Fibroblast of villous mesenchyme (primary cell): ENCODE data around the gene SLC39A9. TPM values are rescaled to one million over a fixed set of nuclear protein-coding genes. Genes with fewer than 3 reads are reported as not detected.

Source experiments
- DNase-seq: peaks from one replicate; pipeline ENCODE4 v3.0.0-alpha.2; 2010; ENCODE audit warnings: low read depth
- H3K4me3 ChIP-seq: 2 replicates; pipeline ENCODE4 v1.5.1; 2011; ENCODE audit warnings: low read depth, mild to moderate bottlenecking, low read length
- total RNA-seq: library from RNA; depleted of rRNA; stranded (reverse); fragments of >200 nt; gene quantifications from 2 replicates; pipeline ENCODE4 v1.2.3, GENCODE V29; 2012
- TF ChIP-seq, protein P1 (sequence below): IDR thresholded peaks from 2 replicates; pipeline ENCODE4 v1.5.1; 2012; ENCODE audit warnings: low read depth, mild to moderate bottlenecking, low read length; ENCODE audit not compliant: insufficient read depth

SLC39A9 gene
- total RNA-seq, 1 donor = 159 TPM

DNA sequence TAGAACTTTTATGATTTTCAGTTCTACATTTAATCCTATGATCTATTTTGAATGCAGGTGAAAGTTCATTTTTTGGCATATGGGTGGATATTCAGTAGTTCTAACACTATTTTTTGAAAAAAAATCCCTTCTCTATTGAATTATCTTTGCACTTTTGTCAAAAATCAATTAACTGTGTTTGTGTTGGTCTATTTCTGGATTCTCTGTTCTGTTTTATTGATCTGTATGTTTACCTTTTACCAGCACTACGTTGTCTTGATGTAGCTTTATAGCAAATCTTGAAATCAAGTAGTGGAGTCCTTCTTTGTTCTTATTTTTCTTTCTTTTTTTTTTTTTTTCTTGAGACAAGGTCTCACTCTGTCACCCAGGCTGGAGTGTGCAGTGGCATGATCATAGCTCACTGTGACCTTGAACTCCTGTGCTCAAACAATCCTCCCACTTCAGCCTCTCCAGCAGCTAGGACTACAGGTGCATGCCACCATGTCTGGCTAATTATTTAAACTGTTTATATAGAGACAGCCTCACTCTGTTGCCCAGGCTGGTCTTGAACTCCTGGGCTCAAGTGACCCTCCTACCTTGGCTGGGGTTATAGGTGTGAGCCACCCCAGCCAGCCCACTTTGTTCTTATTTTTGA, 31.9 kb downstream of the SLC39A9 start:
- H3K4me3 ChIP-seq = no peak overlapping the region
- no peak for DNase-seq
- TF ChIP-seq, protein P1, sequence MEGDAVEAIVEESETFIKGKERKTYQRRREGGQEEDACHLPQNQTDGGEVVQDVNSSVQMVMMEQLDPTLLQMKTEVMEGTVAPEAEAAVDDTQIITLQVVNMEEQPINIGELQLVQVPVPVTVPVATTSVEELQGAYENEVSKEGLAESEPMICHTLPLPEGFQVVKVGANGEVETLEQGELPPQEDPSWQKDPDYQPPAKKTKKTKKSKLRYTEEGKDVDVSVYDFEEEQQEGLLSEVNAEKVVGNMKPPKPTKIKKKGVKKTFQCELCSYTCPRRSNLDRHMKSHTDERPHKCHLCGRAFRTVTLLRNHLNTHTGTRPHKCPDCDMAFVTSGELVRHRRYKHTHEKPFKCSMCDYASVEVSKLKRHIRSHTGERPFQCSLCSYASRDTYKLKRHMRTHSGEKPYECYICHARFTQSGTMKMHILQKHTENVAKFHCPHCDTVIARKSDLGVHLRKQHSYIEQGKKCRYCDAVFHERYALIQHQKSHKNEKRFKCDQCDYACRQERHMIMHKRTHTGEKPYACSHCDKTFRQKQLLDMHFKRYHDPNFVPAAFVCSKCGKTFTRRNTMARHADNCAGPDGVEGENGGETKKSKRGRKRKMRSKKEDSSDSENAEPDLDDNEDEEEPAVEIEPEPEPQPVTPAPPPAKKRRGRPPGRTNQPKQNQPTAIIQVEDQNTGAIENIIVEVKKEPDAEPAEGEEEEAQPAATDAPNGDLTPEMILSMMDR = no peak

DNA sequence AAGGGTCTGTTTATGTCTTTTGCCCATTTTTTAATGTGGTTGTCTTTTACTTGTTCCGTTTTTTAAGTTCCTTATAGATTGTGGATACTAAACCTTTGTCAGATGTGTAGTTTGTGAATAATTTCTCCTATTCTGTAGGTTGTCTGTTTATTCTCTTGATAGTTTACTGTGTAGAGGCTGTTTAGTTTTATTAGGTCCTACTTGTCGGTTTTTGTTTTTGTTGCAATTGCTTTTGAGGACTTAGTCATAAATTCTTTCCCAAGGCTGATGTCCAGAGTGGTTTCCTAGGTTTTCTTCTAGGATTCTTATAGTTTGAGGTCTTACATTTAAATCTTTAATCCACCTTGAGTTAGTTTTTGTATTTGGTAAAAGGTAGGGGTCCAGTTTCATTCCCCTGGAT, 33.9 kb downstream of the SLC39A9 start:
- H3K4me3 ChIP-seq = no peak overlapping the region
- TF ChIP-seq, protein P1 = no peak
- DNase-seq = peak; percentile 59

DNA sequence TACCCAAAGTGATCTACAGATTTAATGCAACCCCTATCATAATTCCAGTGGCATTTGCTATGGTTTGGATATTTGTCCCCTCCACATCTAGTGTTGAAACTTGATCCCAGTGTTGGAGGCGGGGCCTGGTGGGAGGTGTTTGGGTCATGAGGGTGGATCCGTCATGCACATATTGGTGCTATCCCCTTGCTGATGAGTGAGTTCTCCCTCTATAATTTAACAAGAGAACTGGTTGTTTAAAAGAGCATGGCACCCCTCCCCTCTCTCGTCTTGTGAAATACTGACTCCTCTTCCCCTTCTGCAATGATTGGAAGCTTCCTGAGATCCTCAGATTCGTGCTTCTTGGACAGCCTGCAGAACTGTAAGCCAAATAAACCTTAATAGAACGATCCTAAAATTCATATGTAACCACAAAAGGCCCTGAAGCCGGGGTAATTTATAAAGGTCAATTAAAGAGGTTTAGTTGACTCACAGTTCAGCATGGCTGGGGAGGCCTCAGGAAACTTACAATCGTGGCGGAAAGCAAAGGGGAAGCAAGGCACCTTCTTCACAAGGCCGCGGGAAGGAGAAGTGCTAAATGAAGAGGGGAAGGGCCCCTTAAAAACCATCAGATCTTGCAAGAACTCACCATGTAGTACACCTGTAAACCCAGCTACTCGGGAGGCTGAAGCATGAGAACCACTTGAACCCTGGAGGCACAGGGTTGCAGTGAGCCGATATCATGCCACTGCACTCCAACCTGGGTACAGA, 41.2 kb downstream of the SLC39A9 start:
- DNase-seq = no peak
- H3K4me3 ChIP-seq = no peak overlapping the region
- TF ChIP-seq, protein P1 = no peak

DNA sequence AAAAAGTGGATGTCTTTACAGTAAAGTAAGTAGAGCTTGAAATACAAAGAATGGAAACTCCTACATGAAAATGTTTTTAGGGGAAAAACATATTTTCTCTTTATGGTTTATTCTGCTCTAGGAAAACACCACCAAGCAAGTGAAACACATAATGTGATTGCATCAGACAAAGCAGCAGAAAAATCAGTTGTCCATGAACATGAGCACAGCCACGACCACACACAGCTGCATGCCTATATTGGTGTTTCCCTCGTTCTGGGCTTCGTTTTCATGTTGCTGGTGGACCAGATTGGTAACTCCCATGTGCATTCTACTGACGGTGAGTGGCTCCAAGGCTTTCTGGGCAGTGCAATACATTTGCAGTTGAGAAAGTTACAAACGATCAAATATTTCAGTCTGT, 43.5 kb downstream of the SLC39A9 start:
- TF ChIP-seq, protein P1 = no peak
- no peak for DNase-seq
- H3K4me3 ChIP-seq = no peak overlapping the region

DNA sequence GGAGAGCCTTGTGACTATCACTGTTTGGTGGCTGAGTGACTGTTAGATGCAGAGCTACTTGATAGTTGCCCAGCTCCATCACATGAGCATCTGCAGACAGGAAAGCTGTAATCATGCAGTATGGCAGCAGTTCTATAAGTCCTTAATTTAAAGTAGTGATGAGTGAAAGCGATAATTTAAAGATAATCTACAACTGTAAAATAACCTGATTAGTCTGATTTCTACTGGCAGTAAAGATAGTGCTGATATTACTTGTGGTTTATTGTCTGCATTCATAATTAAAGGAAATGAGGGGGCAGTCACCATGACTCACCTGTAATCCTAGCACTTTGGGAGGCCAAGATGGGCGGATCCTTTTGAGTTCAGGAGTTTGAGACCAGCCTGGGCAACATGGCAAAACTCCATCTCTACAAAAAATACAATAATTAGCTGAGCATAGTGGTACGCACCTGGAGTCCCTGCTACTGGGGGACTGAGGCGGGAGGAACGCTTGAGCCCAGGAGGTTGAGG, 44.9 kb downstream of the SLC39A9 start:
- TF ChIP-seq, protein P1 = no peak
- DNase-seq = no peak
- H3K4me3 ChIP-seq = no peak overlapping the region

DNA sequence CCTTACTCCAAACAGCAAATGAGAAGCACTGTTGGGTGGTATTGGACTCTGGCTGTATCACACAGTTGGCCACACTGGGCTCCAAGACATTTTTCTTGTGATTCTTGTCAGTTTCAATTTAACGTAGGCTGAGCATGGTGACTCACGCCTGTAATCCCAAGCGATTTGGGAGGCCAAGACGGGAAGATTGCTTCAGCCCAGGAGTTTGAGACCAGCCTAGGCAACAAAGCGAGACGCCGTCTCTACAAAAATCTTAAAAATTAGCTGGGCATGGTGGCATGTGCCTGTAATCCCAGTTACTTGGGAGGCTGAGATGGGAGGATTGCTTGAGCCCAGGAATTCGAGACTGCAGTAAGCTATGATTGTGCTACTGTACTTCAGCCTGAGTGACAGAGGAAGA, 50.7 kb downstream of the SLC39A9 start:
- no peak for DNase-seq
- TF ChIP-seq, protein P1 = no peak
- H3K4me3 ChIP-seq = no peak overlapping the region
